Measurements from ENCODE around the gene CDK16. TPM values are rescaled to one million over a fixed set of nuclear protein-coding genes. Genes with fewer than 3 reads are reported as not detected.

CDK16 gene
- total and polyA plus RNA-seq, 2 donors (not counting 3 experiments of a cell fraction or from before 2014, with no cell fraction given): 99.9 to 149 TPM

DNA sequence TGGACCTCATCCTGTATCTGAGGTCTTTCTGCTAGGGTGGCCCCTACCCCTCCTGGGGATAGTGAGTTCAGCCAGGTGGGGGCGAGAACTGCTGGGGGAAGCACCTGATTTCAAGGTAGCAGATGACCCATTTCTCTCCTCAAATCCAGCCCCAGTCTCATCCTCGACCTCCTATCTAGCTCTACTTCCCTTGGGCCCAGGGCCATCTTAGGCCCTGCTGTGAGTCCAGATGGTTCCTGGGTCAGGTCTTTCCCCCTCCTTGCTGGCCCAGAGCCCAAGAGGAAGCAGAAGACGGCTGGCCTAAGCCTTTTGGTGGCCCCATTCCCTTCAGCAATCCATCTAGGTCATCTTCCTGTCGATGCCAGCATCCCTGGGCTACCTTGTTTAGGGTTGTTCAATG, 3.3 kb downstream of the CDK16 start:
- POLR2A ChIA-PET: interaction anchor here (1.3 kb wide), 1 partner anchor 11 kb away, joined by 3 read pairs; no protein-coding TSS in a partner anchor
- H3K27ac ChIP-seq (ENCODE audit: insufficient read depth, low read depth, low read length): no peak overlapping the region

More for the DNA sequence above, 3.3 kb downstream of the CDK16 start:
- DNase-seq (ENCODE audit: low read depth, low spot score): no peak
- BruUV-seq (replicated peaks): no TSS peak
- Histone ChIP-seq H3K4me3 (replicated peaks in 1 of 3; ENCODE audit: insufficient read depth in 1 of 3, low read depth in 1 of 3, low read length in 3 of 3) (no peak overlapping the region), H3K9me3 (replicated peaks; ENCODE audit: control insufficient read depth, insufficient read depth, low read length) (no peaks in the 10 kb centered on the region), H3K4me2 (ENCODE audit: insufficient read depth, low read length) (no peak overlapping the region), H3K9ac (replicated peaks; ENCODE audit: extremely low read depth, insufficient read depth, low read length) (no peak overlapping the region), H2AFZ (ENCODE audit: low read depth, low read length) (no peak overlapping the region), H4K20me1 (replicated peaks; ENCODE audit: control insufficient read depth, extremely low read depth, insufficient read depth, low read length) (no peaks in the 10 kb centered on the region), H3K9me1 (replicated peaks; ENCODE audit: control insufficient read depth, extremely low read depth, insufficient read depth, low read length) (no peaks in the 10 kb centered on the region), H3K4me1 (ENCODE audit: control insufficient read depth, extremely low read depth, insufficient read depth, low read length) (peaks cover 7% of the 10 kb centered on the region), H3K36me3 (ENCODE audit: control insufficient read depth in 2 of 2, extremely low read depth in 1 of 2, insufficient read depth in 2 of 2, low read length in 2 of 2) (peaks cover 8 to 33% of the 10 kb centered on the region in 2 experiments), H3K79me2 (ENCODE audit: control insufficient read depth, insufficient read depth, low read length) (peaks cover 42% of the 10 kb centered on the region), H3K27me3 (ENCODE audit: control insufficient read depth in 2 of 2, insufficient read depth in 2 of 2, low read length in 2 of 2) (no peaks in the 10 kb centered on the region)
- intact Hi-C loops (cut with micrococcal nuclease): no loop called here
- FAIRE-seq: no peak
- CTCF ChIA-PET: no interaction called here
- TF ChIP-seq POLR2A (IDR thresholded peaks at IDR 0.05; ENCODE audit: low read depth, low read length) (no peak), CTCF (IDR thresholded peaks at IDR 0.05; ENCODE audit: extremely low read depth in 1 of 2, insufficient read depth in 1 of 2, low read depth in 1 of 2, low read length in 2 of 2) (no peak), MYC (IDR thresholded peaks at IDR 0.05; ENCODE audit: low read depth, low read length) (no peak), GATA2 (IDR thresholded peaks at IDR 0.05; ENCODE audit: insufficient read depth, insufficient read length, low read depth, low read length) (no peak), FOS (IDR thresholded peaks at IDR 0.05; ENCODE audit: borderline replicate concordance, insufficient read depth, low read length) (no peak), JUN (IDR thresholded peaks at IDR 0.05; ENCODE audit: borderline replicate concordance, insufficient read depth, insufficient read length, low read depth) (no peak)
- dilution Hi-C loops (cut with MboI; ENCODE audit: extremely low pct_ligation_motif_present, low sequenced_read_pairs): no loop called here

All from endothelial cell of umbilical vein (primary cell).